Glomerular visceral epithelial cell (primary cell): ENCODE measurements around the gene ZNF669.

Source experiments
- DNase-seq: peaks from one replicate; pipeline ENCODE4 v3.0.0-alpha.2; 2016; ENCODE audit errors: extremely low spot score

Gene ZNF669

DNA sequence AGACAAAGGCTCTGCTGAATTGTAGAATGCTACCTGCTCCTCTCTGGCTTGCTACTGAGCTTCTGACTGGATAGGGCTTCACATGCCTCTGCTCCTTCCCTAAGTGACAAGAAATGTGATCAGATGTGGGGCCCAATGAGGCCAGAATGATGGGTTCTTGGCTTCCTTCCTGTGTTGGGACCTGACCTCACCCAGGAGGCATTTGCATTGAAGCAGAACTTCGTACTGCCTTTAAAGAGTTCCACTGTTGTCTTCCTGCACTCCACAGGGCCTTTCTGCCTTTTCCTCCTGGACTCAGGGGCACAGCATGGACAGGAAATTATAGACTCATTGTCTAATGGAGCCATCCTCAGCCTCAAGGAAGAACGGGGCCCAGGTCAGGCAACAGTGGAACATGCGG lies 39.9 kb downstream of the ZNF669 start:
- peak; percentile 19 for DNase-seq

DNA sequence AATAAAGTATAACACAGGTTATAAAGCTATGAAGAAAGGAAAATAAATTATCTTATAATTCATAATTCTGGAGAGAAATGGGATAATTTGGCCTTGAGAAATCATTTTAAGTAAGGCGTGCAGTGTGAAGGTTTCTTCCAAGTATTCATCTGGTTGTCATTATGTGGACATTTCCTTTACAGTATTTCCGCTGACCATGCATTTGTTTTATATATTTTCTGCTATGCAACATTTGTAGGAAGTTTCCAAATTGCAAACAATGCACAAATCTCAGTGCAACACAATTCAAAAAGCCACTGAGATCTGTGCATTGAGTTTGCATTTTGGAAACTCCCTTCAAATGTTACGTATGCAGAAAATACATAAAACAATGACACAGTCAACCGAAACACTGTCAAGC lies 43.4 kb downstream of the ZNF669 start:
- no peak for DNase-seq

DNA sequence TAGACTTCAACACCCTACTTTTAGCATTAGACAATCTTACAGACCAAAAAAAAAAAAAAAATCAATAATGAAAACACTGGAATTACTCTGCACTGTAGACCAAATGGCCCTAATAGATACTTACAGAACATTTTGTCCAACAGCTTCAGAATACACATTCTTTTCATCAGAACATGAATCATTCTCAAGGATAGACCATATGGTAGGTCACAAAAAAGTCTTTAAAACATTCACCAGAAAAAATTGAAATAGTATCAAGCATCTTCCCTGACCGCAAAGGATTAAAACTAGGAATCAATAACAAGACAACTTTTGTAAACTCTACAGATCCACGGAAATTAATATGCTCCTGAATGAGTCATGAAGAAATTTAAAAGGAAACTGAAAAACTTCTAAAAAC lies 48.1 kb downstream of the ZNF669 start:
- DNase-seq, result no peak

DNA sequence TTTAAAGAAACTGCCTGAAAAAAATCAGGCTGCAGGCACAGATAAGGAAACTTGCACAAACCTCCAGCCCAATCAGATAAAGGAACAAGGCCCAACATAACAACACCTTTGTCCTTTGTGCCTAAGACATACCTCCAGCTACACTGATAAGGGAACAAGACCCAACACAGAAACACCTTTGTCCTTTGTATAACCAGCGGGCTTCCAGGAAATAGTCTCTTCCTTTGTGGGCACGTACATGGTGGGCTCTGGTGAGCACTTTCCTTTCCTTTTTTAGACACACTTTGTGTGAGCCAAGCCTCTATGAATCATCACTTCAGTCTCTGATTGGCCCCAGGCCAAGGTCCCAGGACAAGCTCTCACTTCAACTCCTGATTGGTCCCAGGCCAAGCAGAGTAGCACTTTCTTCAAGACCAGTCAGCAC lies 49.2 kb downstream of the ZNF669 start:
- peak; percentile 19 for DNase-seq
